Subcutaneous abdominal adipose tissue (tissue), 5 donors: Measurements from ENCODE around the gene ITGA8.
"Not testable (repeated sequence)": the region's sequence is repeated elsewhere in the genome, so short reads cannot be mapped to it uniquely, and the experiment has no call there.

Experiments used
- H3K27ac ChIP-seq: one replicate; pipeline ENCODE4 v1.7.0; 2013; ENCODE audit warnings: low read depth, mild to moderate bottlenecking, inconsistent platforms, low read length, moderate library complexity
- H3K27me3 ChIP-seq, 5 donors: one replicate each; pipeline ENCODE4 v1.7.0; 2013; ENCODE audit warnings: low read length in 5 of 5, inconsistent platforms in 1 of 5; ENCODE audit not compliant: control insufficient read depth in 5 of 5, insufficient read depth in 4 of 5
- H3K36me3 ChIP-seq, 5 donors: one replicate each; pipeline ENCODE4 v1.7.0; 2013; ENCODE audit warnings: low read length in 5 of 5; ENCODE audit not compliant: control insufficient read depth in 5 of 5, insufficient read depth in 5 of 5
- H3K4me1 ChIP-seq, 5 donors: one replicate each; pipeline ENCODE4 v1.7.0; 2013; ENCODE audit warnings: low read length in 5 of 5, mild to moderate bottlenecking in 3 of 5, moderate library complexity in 1 of 5; ENCODE audit not compliant: control insufficient read depth in 5 of 5, insufficient read depth in 5 of 5
- H3K4me3 ChIP-seq, 5 donors: one replicate each; pipeline ENCODE4 v1.7.0; 2013; ENCODE audit warnings: low read length in 5 of 5, low read depth in 1 of 5
- H3K9ac ChIP-seq, 5 donors: one replicate each; pipeline ENCODE4 v1.7.0; 2013; ENCODE audit warnings: low read length in 5 of 5, mild to moderate bottlenecking in 4 of 5, moderate library complexity in 3 of 5
- H3K9me3 ChIP-seq, 5 donors: one replicate each; pipeline ENCODE4 v1.7.0; 2013; ENCODE audit warnings: low read length in 5 of 5; ENCODE audit not compliant: control insufficient read depth in 5 of 5
- donor health status: healthy.
- donor health status: healthy.
- donor health status: healthy.
- donor health status: healthy.
- donor health status: healthy.

The ITGA8 gene

GRCh38 chr10:15582972-15583371 is 136.8 kb downstream of the ITGA8 start:
- not testable (repeated sequence) for H3K27ac ChIP-seq, H3K4me3 ChIP-seq, H3K9me3 ChIP-seq, H3K36me3 ChIP-seq, H3K27me3 ChIP-seq, H3K9ac ChIP-seq, H3K4me1 ChIP-seq

DNA sequence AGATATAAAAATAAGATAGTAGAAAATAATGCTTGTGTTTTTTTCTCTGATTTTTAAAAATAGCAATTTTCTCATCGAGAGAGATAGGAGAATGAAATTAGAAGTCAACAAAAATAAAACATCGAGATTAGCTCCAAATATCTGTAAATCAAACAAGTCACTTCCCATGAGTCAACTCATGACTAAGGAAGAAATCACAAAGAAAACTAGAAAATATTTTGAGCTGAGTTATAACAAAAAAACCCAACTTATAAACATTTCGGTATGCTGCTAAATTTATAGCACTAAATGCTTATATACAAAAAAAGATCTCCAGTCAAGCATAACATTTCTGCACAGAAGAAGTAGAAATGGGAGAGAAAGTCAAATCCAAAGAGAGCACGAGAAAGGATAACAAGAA is 140.1 kb downstream of the ITGA8 start:
- H3K27me3 ChIP-seq, result peaks cover 0 to 4% (median 0%) of the 10 kb centered on the region in 5 donors
- H3K9ac ChIP-seq, result no peak overlapping the region
- H3K4me3 ChIP-seq, result no peak overlapping the region
- H3K4me1 ChIP-seq, result no peaks in the 10 kb centered on the region
- no peaks in the 10 kb centered on the region for H3K9me3 ChIP-seq
- H3K36me3 ChIP-seq, result no peaks in the 10 kb centered on the region
- no peak overlapping the region for H3K27ac ChIP-seq

DNA sequence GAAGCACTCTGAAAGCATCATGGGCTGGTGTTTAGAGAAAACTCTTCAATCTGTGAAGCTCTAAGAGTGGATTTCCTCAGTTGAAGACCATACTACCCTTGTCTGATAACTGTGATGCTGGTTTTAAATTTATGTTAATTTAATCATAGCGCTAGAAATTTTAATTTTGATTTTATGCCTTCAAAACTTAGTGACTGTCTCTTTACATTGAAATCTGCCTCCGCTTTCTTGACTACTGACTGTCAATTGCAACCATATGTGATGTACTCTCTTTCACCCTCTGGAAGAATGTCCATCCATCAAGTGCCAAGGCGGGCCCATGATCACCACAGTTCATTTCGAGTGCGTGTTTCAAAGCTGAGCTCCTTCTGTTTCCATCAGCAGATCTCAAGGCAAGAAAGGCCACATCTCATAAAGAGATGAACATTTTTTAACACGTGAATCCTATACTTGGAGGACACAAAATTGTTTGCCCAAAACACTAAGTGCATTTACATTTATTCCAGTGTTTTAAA is 147.1 kb downstream of the ITGA8 start:
- Histone ChIP-seq H3K9me3 (no peaks in the 10 kb centered on the region), H3K36me3 (no peaks in the 10 kb centered on the region), H3K9ac (no peak overlapping the region), H3K4me1 (peaks cover 0 to 10% (median 6%) of the 10 kb centered on the region in 5 donors), H3K27ac (no peak overlapping the region), H3K4me3 (no peak overlapping the region), H3K27me3 (peaks cover 0 to 3% (median 0%) of the 10 kb centered on the region in 5 donors)

DNA sequence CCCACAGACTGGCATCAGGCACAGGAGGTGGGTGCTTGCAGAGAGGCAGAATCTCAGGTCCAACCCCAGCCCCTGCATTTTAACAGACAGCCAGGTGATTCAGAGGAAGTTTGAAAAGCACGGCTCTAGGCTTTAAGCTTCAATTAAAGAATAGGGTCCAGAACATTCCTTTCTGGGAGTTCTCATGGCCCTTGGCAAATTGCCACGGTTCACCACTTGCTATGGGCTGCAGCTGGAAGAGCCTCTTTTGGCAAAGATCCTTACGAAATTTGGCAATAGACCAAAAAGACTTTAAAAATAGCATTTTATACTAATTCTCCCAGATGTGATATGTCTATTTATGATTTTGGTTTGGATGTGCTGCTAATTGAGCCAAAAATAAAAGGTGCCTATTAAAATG is 148.1 kb downstream of the ITGA8 start:
- no peaks in the 10 kb centered on the region for H3K27me3 ChIP-seq
- no peak overlapping the region for H3K27ac ChIP-seq
- no peak overlapping the region for H3K9ac ChIP-seq
- peaks cover 0 to 10% (median 6%) of the 10 kb centered on the region in 5 donors for H3K4me1 ChIP-seq
- H3K4me3 ChIP-seq, result no peak overlapping the region
- no peaks in the 10 kb centered on the region for H3K36me3 ChIP-seq
- no peaks in the 10 kb centered on the region for H3K9me3 ChIP-seq

DNA sequence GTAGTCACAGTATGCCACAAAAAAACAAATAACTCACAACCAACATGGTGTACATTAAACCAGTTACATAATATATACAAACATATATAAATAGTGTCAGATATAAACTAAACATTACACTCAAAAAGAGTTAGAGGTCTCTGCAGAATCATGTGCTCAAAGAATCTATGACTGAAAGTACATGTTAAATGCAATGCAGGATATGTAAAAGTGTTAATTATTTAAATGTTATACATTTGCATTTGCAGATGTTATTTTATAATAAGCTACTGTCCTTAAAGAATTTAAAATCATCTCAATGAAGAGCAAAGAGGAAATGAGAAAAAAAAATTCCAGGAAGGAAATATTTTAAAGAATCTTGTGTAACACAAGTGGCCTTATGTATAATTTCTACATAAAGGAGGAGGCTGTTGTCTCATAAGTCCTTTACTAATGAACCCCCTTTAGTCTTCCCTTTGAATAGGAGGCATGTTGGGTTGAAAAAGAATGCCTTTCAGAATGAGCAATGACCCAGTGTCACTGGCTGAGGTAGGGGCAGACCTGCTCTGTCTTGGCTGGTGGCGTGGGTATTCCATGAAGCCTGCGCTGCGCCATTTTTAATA is 148.9 kb downstream of the ITGA8 start:
- H3K4me3 ChIP-seq, result no peak overlapping the region
- H3K36me3 ChIP-seq, result no peaks in the 10 kb centered on the region
- H3K9me3 ChIP-seq, result no peaks in the 10 kb centered on the region
- no peak overlapping the region for H3K9ac ChIP-seq
- H3K4me1 ChIP-seq, result peaks cover 0 to 10% (median 6%) of the 10 kb centered on the region in 5 donors
- H3K27ac ChIP-seq, result no peak overlapping the region
- no peaks in the 10 kb centered on the region for H3K27me3 ChIP-seq

DNA sequence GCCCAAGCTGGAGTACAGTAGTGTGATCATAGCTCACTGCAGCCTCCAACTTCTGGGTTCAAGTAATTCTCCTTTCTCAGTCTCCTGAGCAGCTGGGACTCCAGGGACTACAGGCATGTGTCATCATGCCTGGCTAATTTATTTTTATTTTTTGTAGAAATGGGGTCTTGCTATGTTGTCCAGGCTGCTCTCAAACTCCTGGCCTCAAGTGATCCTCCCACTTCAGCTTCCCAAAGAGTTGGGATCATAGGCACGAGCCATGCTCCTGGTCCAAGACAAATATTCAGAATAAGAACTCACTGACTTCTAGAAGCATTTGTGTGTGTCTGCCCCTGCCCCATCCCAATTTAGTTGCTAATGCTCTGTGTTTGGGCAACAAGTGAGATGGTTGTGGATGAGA is 151.8 kb downstream of the ITGA8 start:
- H3K4me1 ChIP-seq, result peaks cover 0 to 10% (median 6%) of the 10 kb centered on the region in 5 donors
- no peak overlapping the region for H3K4me3 ChIP-seq
- H3K9ac ChIP-seq, result no peak overlapping the region
- no peaks in the 10 kb centered on the region for H3K27me3 ChIP-seq
- H3K36me3 ChIP-seq, result no peaks in the 10 kb centered on the region
- H3K9me3 ChIP-seq, result no peaks in the 10 kb centered on the region
- H3K27ac ChIP-seq, result no peak overlapping the region

DNA sequence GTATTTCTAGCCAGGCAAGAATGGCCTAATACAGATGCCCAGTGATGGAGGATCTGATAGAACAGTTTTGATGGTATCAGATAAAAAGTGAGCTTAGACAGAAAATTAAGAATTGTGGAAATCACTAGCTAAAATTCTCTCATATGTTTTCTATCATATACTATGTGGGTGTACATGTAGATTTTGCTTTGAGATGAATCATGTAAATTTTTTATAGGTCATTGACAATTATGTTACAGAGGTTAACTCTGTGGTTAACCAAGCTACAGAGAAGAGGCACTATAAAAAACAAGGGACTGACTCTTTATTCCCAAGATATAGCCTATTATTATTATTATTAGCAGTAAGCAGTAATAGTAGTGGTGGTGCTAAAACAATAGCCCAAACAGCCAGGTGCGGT is 156.5 kb downstream of the ITGA8 start:
- no peaks in the 10 kb centered on the region for H3K36me3 ChIP-seq
- no peak overlapping the region for H3K27ac ChIP-seq
- H3K9ac ChIP-seq, result no peak overlapping the region
- H3K27me3 ChIP-seq, result no peaks in the 10 kb centered on the region
- peaks cover 0 to 6% (median 0%) of the 10 kb centered on the region in 5 donors for H3K4me1 ChIP-seq
- no peak overlapping the region for H3K4me3 ChIP-seq
- H3K9me3 ChIP-seq, result no peaks in the 10 kb centered on the region

- Histone ChIP-seq H3K27me3 (no peaks in the 10 kb centered on the region), H3K36me3 (no peaks in the 10 kb centered on the region), H3K9me3 (no peaks in the 10 kb centered on the region), H3K4me3 (no peak overlapping the region), H3K9ac (no peak overlapping the region), H3K27ac (no peak overlapping the region), H3K4me1 (peaks cover 0 to 11% (median 0%) of the 10 kb centered on the region in 5 donors)
Measured at GRCh38 chr10:15562578-15562977, 157.1 kb downstream of the ITGA8 start.

DNA sequence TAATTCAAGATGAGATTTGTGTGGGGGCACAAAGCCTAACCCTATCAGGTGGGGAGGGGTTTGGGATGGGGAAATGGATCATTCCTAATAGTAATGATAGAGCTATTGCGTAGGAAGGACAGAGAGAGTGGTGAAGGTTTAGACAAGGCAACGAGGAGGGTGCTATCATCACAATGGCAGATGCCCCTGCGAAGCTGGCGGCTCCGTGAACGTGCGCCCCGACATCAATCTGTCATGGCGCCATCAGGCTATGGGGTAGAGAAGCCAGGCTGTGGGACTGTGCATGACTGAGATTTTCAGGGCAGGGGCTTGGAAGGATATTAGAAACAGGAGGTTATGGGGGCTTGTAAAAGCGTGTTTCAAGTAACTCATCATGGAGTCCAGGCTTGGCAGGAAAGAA is 157.6 kb downstream of the ITGA8 start:
- no peak overlapping the region for H3K9ac ChIP-seq
- H3K27ac ChIP-seq, result no peak overlapping the region

DNA sequence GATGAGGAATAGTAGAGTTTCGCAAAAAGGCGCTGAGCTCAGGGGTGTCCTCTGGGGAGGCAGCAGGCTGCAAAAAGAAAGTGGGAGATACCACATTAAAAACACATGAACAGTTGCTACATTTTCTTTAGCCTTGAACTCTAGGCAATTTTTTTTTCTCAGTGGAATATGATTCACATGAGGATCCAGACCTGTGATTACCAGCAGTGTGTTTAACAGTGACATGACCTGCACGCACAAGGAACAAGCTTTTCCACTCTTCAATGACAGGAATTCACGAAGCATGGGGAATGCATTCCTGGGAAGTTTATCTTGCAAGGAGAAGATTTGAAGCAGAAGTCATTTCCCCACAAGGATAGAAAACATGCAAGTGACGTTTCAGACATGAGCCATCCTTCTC is 161.6 kb downstream of the ITGA8 start:
- Histone ChIP-seq H3K9ac (no peak overlapping the region), H3K27me3 (no peaks in the 10 kb centered on the region), H3K4me1 (peaks cover 0 to 13% (median 0%) of the 10 kb centered on the region in 5 donors), H3K9me3 (peaks cover 0 to 4% (median 2%) of the 10 kb centered on the region in 5 donors), H3K36me3 (no peaks in the 10 kb centered on the region), H3K27ac (no peak overlapping the region), H3K4me3 (no peak overlapping the region)

More for the DNA sequence above, 157.6 kb downstream of the ITGA8 start:
- Histone ChIP-seq H3K36me3 (no peaks in the 10 kb centered on the region), H3K4me3 (no peak overlapping the region), H3K4me1 (peaks cover 0 to 13% (median 0%) of the 10 kb centered on the region in 5 donors), H3K9me3 (no peaks in the 10 kb centered on the region), H3K27me3 (no peaks in the 10 kb centered on the region)
